A549 (cell line): Measurements from ENCODE around the gene SRCIN1. TPM values are rescaled to one million over a fixed set of nuclear protein-coding genes. Genes with fewer than 3 reads are reported as not detected.
"Not testable (repeated sequence)": the region's sequence is repeated elsewhere in the genome, so short reads cannot be mapped to it uniquely, and the experiment has no call there.

Experiments used
- ATAC-seq, 2 experiments: fragments of 200-7000 bp in 1 of 2; fragments of >200 bp in 1 of 2; cut with Nextera tagmentation in 1 of 2; cut with Tn5 transposase in 1 of 2; 3 replicates each; pipeline versions ENCODE4 v1.8.0 to v1.9.1; 2018 to 2020; ENCODE audit warnings: mild to moderate bottlenecking in 1 of 2, moderate library complexity in 1 of 2
- CTCF ChIA-PET: fragments of 300-600 bp; sonication (Branson Sonifier 250); formaldehyde crosslinking; extraction: SDS; loops from one replicate; lab custom pipeline; 2021; ENCODE audit warnings: antibody characterized with exemption, inconsistent platforms; lab: Yijun Ruan, JAX
- POLR2A ChIA-PET: fragments of 350-600 bp; formaldehyde crosslinking; extraction: SDS; loops from one replicate; lab custom pipeline; 2021; ENCODE audit warnings: antibody characterized with exemption, inconsistent platforms; lab: Yijun Ruan, JAX
- DNase-seq, 2 experiments: peaks; one replicate each; pipeline versions ENCODE4 v3.0.0 to v3.0.0-alpha.2; 2011 to 2016; ENCODE audit warnings: low read depth in 1 of 2, low spot score in 1 of 2
- FAIRE-seq: peaks from 2 replicates; lab custom pipeline; 2011; peaks lifted over from hg19 to GRCh38; lab: Jason Lieb, UNC
- H3K27ac ChIP-seq, 2 experiments: fragments of >200 bp; sonication (Bioruptor Twin); formaldehyde crosslinking; 3 replicates each; pipeline ENCODE4 v1.5.1; 2016 to 2017
- H3K4me1 ChIP-seq: fragments of >200 bp; sonication (Bioruptor Twin); formaldehyde crosslinking; 3 replicates; pipeline ENCODE4 v1.6.1; 2016
- H3K4me2 ChIP-seq: fragments of >200 bp; sonication (Bioruptor Twin); formaldehyde crosslinking; 3 replicates; pipeline ENCODE4 v1.6.1; 2016
- H3K4me3 ChIP-seq: fragments of >200 bp; sonication (Bioruptor Twin); formaldehyde crosslinking; 3 replicates; pipeline ENCODE4 v1.5.1; 2016
- H3K9me3 ChIP-seq: fragments of >200 bp; sonication (Bioruptor Twin); formaldehyde crosslinking; 3 replicates; pipeline ENCODE4 v1.6.1; 2016
- BCL3 ChIP-seq: fragments of >200 bp; sonication (Bioruptor Twin); formaldehyde crosslinking; IDR thresholded peaks from 3 replicates; pipeline ENCODE4 v1.6.1; 2016
- CBX2 ChIP-seq: fragments of 200-600 bp; sonication (generic); IDR thresholded peaks from 2 replicates; pipeline ENCODE4 v1.6.1; 2016; ENCODE audit warnings: low read depth, mild to moderate bottlenecking, borderline replicate concordance
- CBX8 ChIP-seq: fragments of 200-600 bp; sonication (generic); IDR thresholded peaks from 2 replicates; pipeline ENCODE4 v1.6.1; 2016
- CEBPB ChIP-seq, 2 experiments: fragments of >200 bp in 1 of 2; sonication (Bioruptor Twin) in 1 of 2; formaldehyde crosslinking in 1 of 2; IDR thresholded peaks; 2 replicates each; pipeline ENCODE4 v1.6.1; 2012 to 2016
- CHD4 ChIP-seq: fragments of 200-600 bp; sonication (generic); IDR thresholded peaks from 2 replicates; pipeline ENCODE4 v1.6.1; 2016; ENCODE audit warnings: antibody characterized with exemption, mild to moderate bottlenecking, borderline replicate concordance
- EHF ChIP-seq: fragments of 250-450 bp; sonication (Bioruptor Pico); IDR thresholded peaks from 2 replicates; pipeline ENCODE4 v1.5.0; 2020; ENCODE audit warnings: mild to moderate bottlenecking
- FOSB ChIP-seq: fragments of 250-450 bp; sonication (Bioruptor Pico); IDR thresholded peaks from 2 replicates; pipeline ENCODE4 v1.5.0; 2020; ENCODE audit warnings: mild to moderate bottlenecking, moderate library complexity
- HDAC2 ChIP-seq: fragments of 200-600 bp; sonication (generic); IDR thresholded peaks from 2 replicates; pipeline ENCODE4 v1.6.1; 2016
- HOXB13 ChIP-seq: fragments of 250-450 bp; sonication (Bioruptor Pico); IDR thresholded peaks from 2 replicates; pipeline ENCODE4 v1.5.0; 2020; ENCODE audit warnings: low read depth, mild to moderate bottlenecking, moderate library complexity
- MAFK ChIP-seq: fragments of 450-650 bp; IDR thresholded peaks from 2 replicates; pipeline ENCODE4 v1.6.1; 2014; ENCODE audit not compliant: partially characterized antibody
- NFE2L2 ChIP-seq: fragments of 150-350 bp; conservative IDR thresholded peaks from 2 replicates; pipeline ENCODE4 v1.6.1; 2014; ENCODE audit warnings: low read length
- NR3C1 ChIP-seq: fragments of >200 bp; sonication (Bioruptor Twin); formaldehyde crosslinking; IDR thresholded peaks from 3 replicates; pipeline ENCODE4 v1.6.1; 2017
- PHF8 ChIP-seq: fragments of 200-600 bp; sonication (generic); IDR thresholded peaks from 2 replicates; pipeline ENCODE4 v1.6.1; 2016; ENCODE audit warnings: low read depth, mild to moderate bottlenecking, antibody characterized with exemption, moderate library complexity, borderline replicate concordance
- RAD21 ChIP-seq, 2 experiments: fragments of >200 bp in 1 of 2; sonication (Bioruptor Twin) in 1 of 2; formaldehyde crosslinking in 1 of 2; IDR thresholded peaks in 1 of 2; conservative IDR thresholded peaks in 1 of 2; 2 replicates in 1 of 2; 3 replicates in 1 of 2; pipeline ENCODE4 v1.6.1; 2012 to 2018; ENCODE audit warnings: inconsistent platforms in 1 of 2
- RNF2 ChIP-seq: fragments of 200-600 bp; sonication (generic); IDR thresholded peaks from 2 replicates; pipeline ENCODE4 v1.6.1; 2016; ENCODE audit warnings: low read depth, mild to moderate bottlenecking, antibody characterized with exemption, moderate library complexity, borderline replicate concordance
- SMC3 ChIP-seq: fragments of >200 bp; sonication (Bioruptor Twin); formaldehyde crosslinking; IDR thresholded peaks from 3 replicates; pipeline ENCODE4 v1.6.1; 2018; ENCODE audit warnings: inconsistent platforms
- SREBF2 ChIP-seq: fragments of 450-650 bp; IDR thresholded peaks from 2 replicates; pipeline ENCODE4 v1.6.1; 2014; ENCODE audit warnings: mild to moderate bottlenecking, moderate library complexity
- TFCP2L1 ChIP-seq: fragments of 250-450 bp; sonication (Bioruptor Pico); IDR thresholded peaks from 2 replicates; pipeline ENCODE4 v1.5.0; 2021; ENCODE audit warnings: mild to moderate bottlenecking
- ZC3H11A ChIP-seq: fragments of 450-650 bp; IDR thresholded peaks from 2 replicates; pipeline ENCODE4 v1.6.1; 2014; ENCODE audit warnings: antibody characterized with exemption, mild to moderate bottlenecking
- ZFP36 ChIP-seq: fragments of 450-650 bp; IDR thresholded peaks from 2 replicates; pipeline ENCODE4 v1.6.1; 2014; ENCODE audit warnings: borderline replicate concordance; ENCODE audit not compliant: partially characterized antibody
- ZNF302 ChIP-seq: fragments of 250-450 bp; sonication (Bioruptor Pico); IDR thresholded peaks from 2 replicates; pipeline ENCODE4 v1.9.0; 2021; ENCODE audit warnings: inconsistent platforms, mild to moderate bottlenecking, moderate library complexity
- WGBS: methylation state at CpG from one replicate; pipeline ENCODE4 v1.1.6; 2017; ENCODE audit errors: missing lambda C conversion rate; 5-methylcytosine and 5-hydroxymethylcytosine counted together
- polyA plus RNA-seq, 4 experiments: library from polyadenylated mRNA; depleted of rRNA in 3 of 4; stranded (reverse); fragments of >200 nt; fragmentation: RNase III in 1 of 4; extraction: RNeasy Plus Mini Kit Qiagen cat#74134 plus additional on column Dnase treatment in 1 of 4; gene quantifications; 2 replicates in 3 of 4; 3 replicates in 1 of 4; pipeline ENCODE4 v1.2.3, GENCODE V29; 2011 to 2017
- TF ChIP-seq, protein P1 (sequence below): fragments of >200 bp; sonication (Bioruptor Twin); formaldehyde crosslinking; IDR thresholded peaks from 2 replicates; pipeline ENCODE4 v1.6.1; 2016
- TF ChIP-seq, protein P2 (sequence below): fragments of 250-450 bp; sonication (Bioruptor Pico); IDR thresholded peaks from 2 replicates; pipeline ENCODE4 v1.5.0; 2020; ENCODE audit warnings: low read depth, mild to moderate bottlenecking, moderate library complexity

SRCIN1 gene
- polyA plus RNA-seq, 2 of the 4 experiments (the other 2 are of a cell fraction) = 1.4 to 2.1 TPM

DNA sequence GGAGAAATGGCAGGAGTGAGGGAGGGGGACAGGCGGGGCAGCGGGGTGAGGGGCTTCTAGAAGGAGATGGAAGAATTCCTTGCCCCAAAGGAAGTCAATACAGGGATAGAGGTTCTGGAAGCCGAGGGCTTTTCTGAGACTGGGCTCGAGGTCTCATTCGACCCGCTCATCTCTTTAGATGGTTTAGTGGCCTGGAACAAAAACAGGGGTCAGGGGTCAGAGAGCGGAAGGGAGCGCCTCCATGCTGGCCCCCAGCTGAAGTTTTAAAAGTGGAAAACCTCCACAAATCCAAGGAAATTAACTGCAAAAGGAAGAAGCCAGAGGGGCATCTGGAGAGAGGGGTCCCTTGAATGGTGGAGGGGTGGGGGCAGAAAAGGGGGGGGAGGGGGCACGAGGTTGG lies 72.5 kb downstream of the SRCIN1 start:
- POLR2A ChIA-PET = no interaction called here
- no peak for DNase-seq
- no peaks in the 10 kb centered on the region for H3K9me3 ChIP-seq
- TF ChIP-seq FOSB (CRISPR knock-in tag) (no peak), ZNF302 (no peak), HDAC2 (no peak), CBX8 (no peak), HOXB13 (CRISPR knock-in tag) (no peak), ZC3H11A (no peak), RAD21 (conservative IDR thresholded peaks at IDR 0.05 in 1 of 2, IDR thresholded peaks at IDR 0.05 in 1 of 2) (no peak), EHF (CRISPR knock-in tag) (no peak), BCL3 (no peak), CBX2 (no peak), MAFK (no peak), TFCP2L1 (CRISPR knock-in tag) (no peak), CEBPB (IDR thresholded peaks at IDR 0.05) (no peak), CHD4 (no peak), RNF2 (no peak), ZFP36 (no peak), SMC3 (no peak), NFE2L2 (no peak)
- TF ChIP-seq, protein P1, sequence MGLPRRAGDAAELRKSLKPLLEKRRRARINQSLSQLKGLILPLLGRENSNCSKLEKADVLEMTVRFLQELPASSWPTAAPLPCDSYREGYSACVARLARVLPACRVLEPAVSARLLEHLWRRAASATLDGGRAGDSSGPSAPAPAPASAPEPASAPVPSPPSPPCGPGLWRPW = no peak
- TF ChIP-seq, protein P2, sequence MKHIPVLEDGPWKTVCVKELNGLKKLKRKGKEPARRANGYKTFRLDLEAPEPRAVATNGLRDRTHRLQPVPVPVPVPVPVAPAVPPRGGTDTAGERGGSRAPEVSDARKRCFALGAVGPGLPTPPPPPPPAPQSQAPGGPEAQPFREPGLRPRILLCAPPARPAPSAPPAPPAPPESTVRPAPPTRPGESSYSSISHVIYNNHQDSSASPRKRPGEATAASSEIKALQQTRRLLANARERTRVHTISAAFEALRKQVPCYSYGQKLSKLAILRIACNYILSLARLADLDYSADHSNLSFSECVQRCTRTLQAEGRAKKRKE (CRISPR knock-in tag) = no peak
- H3K4me3 ChIP-seq = no peak overlapping the region
- no peak overlapping the region for H3K27ac ChIP-seq
- CTCF ChIA-PET = interaction anchor here (0.7 to 5.1 kb wide), 5 partner anchors 17 to 184 kb away, joined by 3 to 38 read pairs (median 5); no protein-coding TSS in a partner anchor
- no peak for FAIRE-seq
- no peak for ATAC-seq
- no peaks in the 10 kb centered on the region for H3K4me1 ChIP-seq
- H3K4me2 ChIP-seq = no peak overlapping the region
- whole genome bisulfite sequencing = 60% methylated on average over 9 of the region's 9 CpGs

DNA sequence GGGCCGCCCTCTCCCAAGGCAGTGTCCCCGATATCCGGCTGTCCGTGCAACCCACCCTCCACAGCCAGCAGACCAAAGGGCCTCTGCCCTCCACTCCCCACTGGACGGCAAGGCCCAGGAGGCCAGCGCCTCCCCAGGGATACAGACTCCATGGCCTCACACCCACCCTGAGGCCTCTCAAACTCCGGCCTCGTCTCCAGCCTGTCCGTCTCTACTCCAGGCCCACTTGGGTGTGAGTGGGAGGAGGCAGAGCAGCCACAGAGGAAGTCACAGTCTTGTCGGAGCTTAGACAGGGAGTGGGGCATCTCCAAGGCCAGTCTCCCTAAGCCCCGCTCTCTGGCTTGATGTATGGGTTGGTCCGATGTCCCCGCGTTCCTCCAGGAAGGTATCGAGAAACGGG lies 73.3 kb downstream of the SRCIN1 start:
- CTCF ChIA-PET = interaction anchor here (0.7 to 1.1 kb wide), 2 partner anchors 135 to 183 kb away, joined by 3 read pairs; no protein-coding TSS in a partner anchor
- 90% methylated on average over 16 of the region's 16 CpGs for WGBS
- POLR2A ChIA-PET = no interaction called here
- Histone ChIP-seq H3K27ac (no peak overlapping the region), H3K4me1 (no peaks in the 10 kb centered on the region)
- no peak for FAIRE-seq
- TF ChIP-seq FOSB (CRISPR knock-in tag) (no peak), SREBF2 (no peak), PHF8 (no peak), BCL3 (no peak), NR3C1 (no peak)
- TF ChIP-seq, all 56 proteins: peak for 0
- H3K4me3 ChIP-seq = no peak overlapping the region
- no peak for ATAC-seq
- H3K4me2 ChIP-seq = no peak overlapping the region
- DNase-seq = no peak
- no peaks in the 10 kb centered on the region for H3K9me3 ChIP-seq

DNA sequence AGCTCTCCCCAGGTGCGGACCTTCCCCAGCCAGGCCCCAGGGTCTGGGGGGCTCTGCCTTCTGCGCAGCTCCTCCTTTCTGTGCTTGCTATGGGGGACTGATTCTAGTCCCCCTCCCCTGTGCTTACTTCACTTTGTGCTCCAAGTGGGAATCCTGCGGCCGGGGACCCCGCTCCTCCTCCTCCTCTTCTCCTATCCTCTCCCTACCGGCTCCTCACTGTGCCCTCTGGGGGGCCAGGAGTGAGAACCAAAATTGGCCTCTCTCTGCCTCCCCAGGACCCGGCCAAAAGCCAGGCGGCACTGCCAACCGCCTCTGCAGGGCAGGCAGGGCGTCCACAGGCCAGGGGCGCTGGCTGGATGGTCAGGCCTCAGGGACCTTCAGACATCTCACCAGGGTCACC lies 74.0 kb downstream of the SRCIN1 start:
- ATAC-seq, H3K9me3 ChIP-seq, H3K4me2 ChIP-seq, H3K4me3 ChIP-seq, POLR2A ChIA-PET, DNase-seq, H3K27ac ChIP-seq, H3K4me1 ChIP-seq, CTCF ChIA-PET, FAIRE-seq: not testable (repeated sequence)
- whole genome bisulfite sequencing = 81% methylated on average over 10 of the region's 11 CpGs

- H3K4me1 ChIP-seq, H3K4me3 ChIP-seq, ATAC-seq, CTCF ChIA-PET, H3K9me3 ChIP-seq, DNase-seq, H3K27ac ChIP-seq, FAIRE-seq, H3K4me2 ChIP-seq, POLR2A ChIA-PET: not testable (repeated sequence)
- WGBS = 53% methylated on average over 11 of the region's 11 CpGs
Observed at GRCh38 chr17:38530856-38531255, 74.9 kb downstream of the SRCIN1 start.

DNA sequence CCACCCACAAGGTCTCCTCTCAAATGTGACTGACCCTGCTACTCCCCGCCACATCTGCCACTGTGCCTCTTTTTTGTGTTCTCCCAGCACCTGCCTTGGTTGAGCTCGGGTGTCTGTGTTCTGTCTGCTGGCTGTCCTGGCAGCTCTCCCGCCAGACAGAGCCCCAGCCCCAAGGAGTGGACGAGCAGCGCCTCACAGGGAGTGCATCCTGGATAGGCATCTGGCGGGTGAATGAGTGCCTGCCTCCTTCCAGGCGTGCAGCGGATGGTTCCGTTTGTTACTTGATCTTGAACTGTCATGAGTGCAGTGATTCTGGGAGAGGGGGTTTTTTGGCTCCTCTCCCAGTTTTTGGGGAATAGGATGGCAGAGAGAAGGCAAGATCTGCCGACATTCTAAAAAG lies 77.6 kb downstream of the SRCIN1 start:
- FAIRE-seq, DNase-seq, H3K27ac ChIP-seq, H3K4me3 ChIP-seq, H3K4me1 ChIP-seq, ATAC-seq, H3K4me2 ChIP-seq, H3K9me3 ChIP-seq, POLR2A ChIA-PET: not testable (repeated sequence)
- CTCF ChIA-PET = interaction anchor here (1.4 kb wide), 1 partner anchor 19 kb away, joined by 4 read pairs; no protein-coding TSS in a partner anchor
- 46% methylated on average over 10 of the region's 10 CpGs for WGBS

DNA sequence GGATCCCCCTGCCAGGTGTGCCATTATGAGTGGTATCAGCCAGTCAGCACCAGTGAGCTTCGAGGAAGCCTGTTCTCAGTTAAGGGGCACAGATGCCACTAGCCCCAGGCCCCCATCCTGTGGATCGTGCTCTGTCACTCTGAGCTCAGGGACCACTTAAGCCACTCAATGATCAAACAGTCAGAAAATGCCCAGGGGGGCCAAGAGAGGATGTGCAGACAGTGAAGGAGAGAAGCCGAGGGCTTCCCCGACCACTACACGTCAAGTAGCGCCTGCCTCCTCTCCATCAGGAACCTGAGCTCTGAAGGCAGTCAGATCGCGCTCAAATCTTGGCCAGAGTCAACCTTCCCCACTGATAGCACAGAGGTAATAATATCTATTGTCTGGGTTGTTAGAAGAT lies 79.2 kb downstream of the SRCIN1 start:
- POLR2A ChIA-PET = not testable (repeated sequence)

More for the DNA sequence above, 79.2 kb downstream of the SRCIN1 start:
- H3K9me3 ChIP-seq, H3K4me1 ChIP-seq, H3K4me3 ChIP-seq, FAIRE-seq, ATAC-seq, H3K27ac ChIP-seq, DNase-seq, H3K4me2 ChIP-seq: not testable (repeated sequence)
- CTCF ChIA-PET = interaction anchor here (1.4 to 1.5 kb wide), 2 partner anchors 10 to 17 kb away, joined by 3 to 4 read pairs; no protein-coding TSS in a partner anchor
- 67% methylated on average over 8 of the region's 8 CpGs for WGBS
